Common myeloid progenitor, CD34-positive (primary cell): ENCODE results near the gene OPCML.

Experiments
- CTCF ChIA-PET: fragments of 350-600 bp; sonication (Branson Sonifier 250); formaldehyde crosslinking; loops from one replicate; lab custom pipeline; 2021; ENCODE audit warnings: antibody characterized with exemption; lab: Charles Lee
- POLR2A ChIA-PET: fragments of 350-600 bp; sonication (Branson Sonifier 250); formaldehyde crosslinking; loops from one replicate; lab custom pipeline; 2021; ENCODE audit warnings: antibody characterized with exemption; lab: Charles Lee
- DNase-seq, 3 donors: peaks; one replicate each; pipeline versions ENCODE4 v3.0.0 to v3.0.0-alpha.2; 2013
- H3K27ac ChIP-seq, 2 experiments: 1 replicate in 1 of 2; 2 replicates in 1 of 2; pipeline ENCODE4 v1.7.0; 2013; ENCODE audit warnings: inconsistent platforms in 2 of 2, low read length in 2 of 2, mild to moderate bottlenecking in 2 of 2, low read depth in 1 of 2, moderate library complexity in 1 of 2; ENCODE audit not compliant: severe bottlenecking in 2 of 2, insufficient read depth in 1 of 2, poor library complexity in 1 of 2
- H3K27me3 ChIP-seq, 5 experiments: replicated peaks in 2 of 5; 1 replicate in 3 of 5; 2 replicates in 2 of 5; pipeline versions ENCODE4 v1.6.1 to v1.7.0; 2013; ENCODE audit warnings: low read length in 4 of 5, mild to moderate bottlenecking in 2 of 5, moderate library complexity in 2 of 5, inconsistent platforms in 1 of 5; ENCODE audit not compliant: insufficient read depth in 5 of 5, control insufficient read depth in 4 of 5
- H3K36me3 ChIP-seq, 4 experiments: 1 replicate in 2 of 4; 2 replicates in 2 of 4; pipeline versions ENCODE4 v1.6.1 to v1.7.0; 2013; ENCODE audit warnings: low read length in 3 of 4, control low read depth in 1 of 4, mild to moderate bottlenecking in 1 of 4; ENCODE audit not compliant: control insufficient read depth in 4 of 4, insufficient read depth in 4 of 4
- H3K4me1 ChIP-seq, 4 experiments: 1 replicate in 3 of 4; 2 replicates in 1 of 4; pipeline versions ENCODE4 v1.6.1 to v1.7.1; 2013; ENCODE audit warnings: low read length in 3 of 4, mild to moderate bottlenecking in 3 of 4, control low read depth in 1 of 4, inconsistent platforms in 1 of 4, moderate library complexity in 1 of 4; ENCODE audit not compliant: control insufficient read depth in 4 of 4, insufficient read depth in 4 of 4; ENCODE audit errors: control extremely low read depth in 1 of 4
- H3K4me3 ChIP-seq, 7 experiments: 1 replicate in 4 of 7; 2 replicates in 3 of 7; pipeline versions ENCODE4 v1.5.1 to v1.7.0; 2013; ENCODE audit warnings: mild to moderate bottlenecking in 7 of 7, low read length in 6 of 7, moderate library complexity in 6 of 7, inconsistent platforms in 2 of 7, low read depth in 2 of 7, control low read depth in 1 of 7; ENCODE audit not compliant: insufficient read depth in 4 of 7, control insufficient read depth in 1 of 7; ENCODE audit errors: extremely low read depth in 1 of 7
- H3K9me3 ChIP-seq, 5 experiments: 1 replicate in 4 of 5; 2 replicates in 1 of 5; pipeline versions ENCODE4 v1.6.1 to v1.7.1; 2013; ENCODE audit warnings: low read length in 4 of 5, mild to moderate bottlenecking in 2 of 5, inconsistent platforms in 1 of 5, low read depth in 1 of 5, moderate library complexity in 1 of 5; ENCODE audit not compliant: control insufficient read depth in 4 of 5, insufficient read depth in 2 of 5; ENCODE audit errors: control extremely low read depth in 1 of 5
- WGBS: methylation state at CpG from one replicate; pipeline ENCODE4 v1.1.5; 2013; ENCODE audit not compliant: insufficient coverage; 5-methylcytosine and 5-hydroxymethylcytosine counted together

Gene OPCML

DNA sequence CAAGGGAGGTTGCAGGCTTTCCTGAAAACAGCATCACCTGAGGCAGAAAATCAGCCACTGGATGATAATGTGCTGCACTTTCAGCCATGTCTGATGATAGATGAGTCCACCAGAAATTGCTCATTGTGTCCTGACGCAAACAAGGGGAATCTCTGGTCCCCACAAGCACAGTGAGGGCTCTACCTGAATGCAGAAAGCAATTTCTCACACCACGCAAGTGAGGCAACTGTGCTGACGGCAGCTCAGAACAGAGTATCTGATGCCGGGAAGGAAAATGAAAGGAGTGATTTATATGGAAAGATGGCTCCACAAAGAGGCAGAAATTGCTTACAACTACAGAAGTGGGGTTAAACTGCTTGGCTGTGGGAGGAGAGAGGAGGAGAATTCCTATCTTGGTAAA, 867.1 kb downstream of the OPCML start:
- Histone ChIP-seq H3K27ac (no peak overlapping the region), H3K9me3 (no peaks in the 10 kb centered on the region), H3K27me3 (no peaks in the 10 kb centered on the region), H3K4me3 (no peak overlapping the region), H3K36me3 (no peaks in the 10 kb centered on the region), H3K4me1 (no peaks in the 10 kb centered on the region)
- whole genome bisulfite sequencing: 97% methylated on average over 4 of the region's 4 CpGs
- CTCF ChIA-PET: no interaction called here
- POLR2A ChIA-PET: no interaction called here
- no peak for DNase-seq

DNA sequence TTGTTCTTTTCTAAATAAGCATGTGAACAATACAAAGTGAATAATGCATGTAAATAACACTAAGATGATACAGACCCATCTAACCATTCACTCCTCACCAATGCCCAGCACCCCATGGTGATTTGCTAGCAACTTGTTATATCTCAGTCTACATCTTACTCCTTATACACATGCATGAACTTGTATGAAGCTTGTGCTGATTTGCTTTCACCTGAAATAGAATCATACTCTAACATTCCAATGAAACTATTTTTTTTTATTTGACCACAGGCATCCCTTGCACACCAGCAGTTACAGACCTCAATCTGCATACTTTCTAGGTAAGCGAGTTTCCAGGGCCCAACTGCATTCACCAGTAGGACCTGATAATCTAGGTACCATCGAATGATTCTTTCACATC, 873.6 kb downstream of the OPCML start:
- Histone ChIP-seq H3K27ac (no peak overlapping the region), H3K36me3 (no peaks in the 10 kb centered on the region), H3K27me3 (no peaks in the 10 kb centered on the region), H3K4me1 (no peaks in the 10 kb centered on the region), H3K4me3 (no peak overlapping the region), H3K9me3 (no peaks in the 10 kb centered on the region)
- DNase-seq: no peak
- no CpG with 5 or more reads among the region's 2 CpGs for WGBS
- CTCF ChIA-PET: no interaction called here
- POLR2A ChIA-PET: no interaction called here

DNA sequence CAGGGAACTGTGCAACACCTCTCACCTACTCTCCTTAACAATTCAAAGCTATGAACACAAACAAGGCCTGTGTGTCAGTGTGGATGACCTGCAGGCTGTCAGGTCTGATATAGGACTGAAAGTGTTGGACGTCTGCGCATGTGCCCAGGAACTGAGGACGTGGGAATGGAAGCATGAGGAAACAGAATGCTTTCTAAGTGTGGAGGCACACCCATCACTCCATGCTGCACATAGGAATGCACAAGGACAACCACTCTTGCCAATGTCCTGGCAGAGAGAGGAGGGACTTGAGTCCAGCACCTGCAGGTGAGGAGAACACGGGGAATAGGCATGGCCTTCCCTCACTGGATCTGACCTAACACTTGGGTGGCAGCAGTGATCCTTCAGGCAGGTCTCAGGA, 874.3 kb downstream of the OPCML start:
- ChIA-PET POLR2A (no interaction called here), CTCF (no interaction called here)
- WGBS: 94% methylated on average over 4 of the region's 4 CpGs
- no peak for DNase-seq
- no peaks in the 10 kb centered on the region for H3K9me3 ChIP-seq
- H3K4me1 ChIP-seq: no peaks in the 10 kb centered on the region
- no peak overlapping the region for H3K27ac ChIP-seq
- no peaks in the 10 kb centered on the region for H3K36me3 ChIP-seq
- H3K27me3 ChIP-seq: no peaks in the 10 kb centered on the region
- no peak overlapping the region for H3K4me3 ChIP-seq

- H3K36me3 ChIP-seq: no peaks in the 10 kb centered on the region
- ChIA-PET POLR2A (no interaction called here), CTCF (no interaction called here)
- no peak for DNase-seq
- no peaks in the 10 kb centered on the region for H3K9me3 ChIP-seq
- H3K4me3 ChIP-seq: no peak overlapping the region
- WGBS: 92% methylated on average over 11 of the region's 15 CpGs
- H3K27ac ChIP-seq: no peak overlapping the region
- no peaks in the 10 kb centered on the region for H3K27me3 ChIP-seq
- no peaks in the 10 kb centered on the region for H3K4me1 ChIP-seq
Observed at GRCh38 chr11:132655187-132655855, 877.0 kb downstream of the OPCML start.

DNA sequence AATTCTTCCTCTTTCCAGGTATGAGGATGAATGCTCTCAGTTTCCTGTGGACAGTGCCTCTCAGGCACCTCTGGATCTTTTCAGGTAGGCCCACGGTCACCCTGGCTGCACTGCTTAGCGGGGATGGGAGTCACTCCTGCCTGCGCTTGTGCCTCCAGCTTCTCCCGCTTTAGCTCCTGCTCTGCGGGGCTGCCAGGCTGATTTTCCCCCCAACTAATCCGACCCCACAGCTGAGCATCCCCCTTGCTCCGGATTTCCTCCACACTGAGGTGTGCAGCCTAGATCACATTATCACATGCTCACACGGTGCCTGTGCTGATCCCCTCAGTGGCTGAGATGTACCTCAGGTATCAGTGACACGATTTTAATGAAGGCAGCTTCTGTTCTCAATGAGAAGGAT, 879.1 kb downstream of the OPCML start:
- no peak for DNase-seq
- WGBS: 94% methylated on average over 6 of the region's 9 CpGs
- no peaks in the 10 kb centered on the region for H3K4me1 ChIP-seq
- POLR2A ChIA-PET: no interaction called here
- H3K27ac ChIP-seq: no peak overlapping the region
- H3K4me3 ChIP-seq: no peak overlapping the region
- no peaks in the 10 kb centered on the region for H3K36me3 ChIP-seq
- CTCF ChIA-PET: no interaction called here
- no peaks in the 10 kb centered on the region for H3K9me3 ChIP-seq
- no peaks in the 10 kb centered on the region for H3K27me3 ChIP-seq

DNA sequence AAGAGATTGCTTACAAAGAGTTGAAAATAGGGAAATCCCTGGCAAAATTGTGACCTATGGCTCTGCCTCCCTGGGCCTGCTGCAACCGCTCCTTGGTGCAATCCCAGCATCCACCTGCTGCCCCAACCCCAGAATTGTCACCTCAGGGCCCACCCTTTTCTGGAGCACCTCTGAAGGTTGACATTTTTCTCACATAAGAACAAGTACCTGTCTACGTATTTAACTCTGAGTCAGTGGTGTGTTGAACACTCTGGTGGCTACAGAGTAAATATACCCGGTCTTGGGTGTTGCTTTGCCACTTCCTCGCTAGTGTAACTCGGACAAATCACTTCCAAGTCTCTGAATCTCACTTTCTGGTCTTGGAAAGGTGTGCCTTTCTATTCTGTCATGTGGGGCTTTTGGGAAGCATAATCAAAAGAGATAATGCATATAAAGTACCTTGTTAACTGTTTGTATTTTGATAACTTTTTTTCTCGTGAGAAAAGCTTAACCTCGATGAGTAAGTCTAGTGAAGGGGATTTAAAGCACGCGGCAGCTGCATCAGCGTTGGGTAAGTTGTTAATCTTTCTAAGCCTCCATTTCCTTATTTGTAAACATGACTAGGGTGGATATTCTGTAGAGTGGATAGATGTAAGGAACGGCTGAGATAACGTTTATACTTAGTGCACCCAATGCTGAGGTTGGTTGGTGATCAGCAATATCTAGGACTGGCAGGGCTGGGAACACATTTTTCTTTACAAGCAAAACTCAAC, 881.2 kb downstream of the OPCML start:
- Histone ChIP-seq H3K9me3 (no peaks in the 10 kb centered on the region), H3K4me1 (no peaks in the 10 kb centered on the region), H3K4me3 (no peak overlapping the region), H3K36me3 (no peaks in the 10 kb centered on the region), H3K27me3 (no peaks in the 10 kb centered on the region), H3K27ac (no peak overlapping the region)
- CTCF ChIA-PET: no interaction called here
- no peak for DNase-seq
- WGBS: 99% methylated on average over 10 of the region's 12 CpGs
- POLR2A ChIA-PET: no interaction called here

GRCh38 chr11:132649277-132649676, 883.0 kb downstream of the OPCML start:
- 88% methylated on average over 8 of the region's 9 CpGs for WGBS
- H3K36me3 ChIP-seq: no peaks in the 10 kb centered on the region
- H3K27me3 ChIP-seq: no peaks in the 10 kb centered on the region
- ChIA-PET CTCF (no interaction called here), POLR2A (no interaction called here)
- H3K27ac ChIP-seq: no peak overlapping the region
- no peak overlapping the region for H3K4me3 ChIP-seq
- H3K4me1 ChIP-seq: no peaks in the 10 kb centered on the region
- no peak for DNase-seq
- no peaks in the 10 kb centered on the region for H3K9me3 ChIP-seq
